Ascending aorta (tissue), 2 donors: Measurements from ENCODE around the gene POLD2. TPM values are rescaled to one million over a fixed set of nuclear protein-coding genes. Genes with fewer than 3 reads are reported as not detected.

Experiments used
- DNase-seq, 2 donors: peaks; one replicate each; pipeline ENCODE4 v3.0.0-alpha.2; 2019; ENCODE audit warnings: low spot score in 2 of 2
- H3K27ac ChIP-seq, 2 donors: fragments of 200-600 bp; sonication (generic); one replicate each; pipeline ENCODE4 v1.5.1; 2016 to 2017; ENCODE audit warnings: mild to moderate bottlenecking in 1 of 2
- H3K27me3 ChIP-seq: fragments of 200-600 bp; sonication (generic); one replicate; pipeline ENCODE4 v1.5.1; 2017
- H3K36me3 ChIP-seq, 2 donors: fragments of 200-600 bp; sonication (generic); one replicate each; pipeline ENCODE4 v1.5.1; 2016
- H3K4me1 ChIP-seq, 2 donors: fragments of 200-600 bp; sonication (generic); one replicate each; pipeline ENCODE4 v1.5.1; 2016 to 2017; ENCODE audit warnings: mild to moderate bottlenecking in 1 of 2
- H3K4me3 ChIP-seq, 2 donors: fragments of 200-600 bp; sonication (generic); one replicate each; pipeline ENCODE4 v1.5.1; 2016 to 2017; ENCODE audit warnings: mild to moderate bottlenecking in 1 of 2
- H3K9me3 ChIP-seq, 2 donors: fragments of 200-600 bp; sonication (generic); one replicate each; pipeline ENCODE4 v1.5.1; 2016
- CTCF ChIP-seq, 3 experiments: fragments of 200-600 bp in 2 of 3; fragments of 450-650 bp in 1 of 3; sonication (generic) in 2 of 3; IDR thresholded peaks; one replicate each; pipeline ENCODE4 v1.5.1; 2016 to 2019; ENCODE audit warnings: antibody characterized with exemption in 3 of 3, mild to moderate bottlenecking in 1 of 3, moderate library complexity in 1 of 3
- intact Hi-C: fragments of 100-400 bp; cut with DNase I; formaldehyde crosslinking; loops from one replicate; pipeline ENCODE4 v1.15.1; 2023
- total RNA-seq: library from RNA; depleted of rRNA; stranded (reverse); fragments of >200 nt; gene quantifications from one replicate; pipeline ENCODE4 v1.1.0, GENCODE V29; 2016

The POLD2 gene
- total RNA-seq, 1 donor from 2014 or later = 97.0 TPM

- peaks cover 36 to 52% of the 10 kb centered on the region in 2 donors for H3K4me1 ChIP-seq
- intact Hi-C loops = no loop called here
- H3K27ac ChIP-seq = peak overlapping the region; percentile 99 to 100
- no peak for TF ChIP-seq CTCF (IDR thresholded peaks at IDR 0.05)
- H3K27me3 ChIP-seq = no peaks in the 10 kb centered on the region
- H3K36me3 ChIP-seq = peaks cover 1 to 5% of the 10 kb centered on the region in 2 donors
- H3K9me3 ChIP-seq = no peaks in the 10 kb centered on the region
- DNase-seq = no peak
- H3K4me3 ChIP-seq = no peak overlapping the region
Observed at GRCh38 chr7:44101303-44101965, 21.9 kb downstream of the POLD2 start.

- Histone ChIP-seq H3K27ac (peak overlapping the region; percentile 99 to 100), H3K9me3 (no peaks in the 10 kb centered on the region), H3K4me1 (peaks cover 30 to 48% of the 10 kb centered on the region in 2 donors), H3K27me3 (no peaks in the 10 kb centered on the region), H3K36me3 (no peaks in the 10 kb centered on the region), H3K4me3 (no peak overlapping the region)
- intact Hi-C loops = no loop called here
- DNase-seq = peak; percentile 54 to 85
- TF ChIP-seq CTCF (IDR thresholded peaks at IDR 0.05) = no peak
Observed at GRCh38 chr7:44100458-44101302, 22.7 kb downstream of the POLD2 start.

- H3K9me3 ChIP-seq = no peaks in the 10 kb centered on the region
- H3K4me1 ChIP-seq = peaks cover 30 to 57% of the 10 kb centered on the region in 2 donors
- DNase-seq = no peak
- H3K27me3 ChIP-seq = no peaks in the 10 kb centered on the region
- peak overlapping the region; percentile 99 to 100 for H3K27ac ChIP-seq
- no peaks in the 10 kb centered on the region for H3K36me3 ChIP-seq
- intact Hi-C loops = no loop called here
- no peak for TF ChIP-seq CTCF (IDR thresholded peaks at IDR 0.05)
- H3K4me3 ChIP-seq = no peak overlapping the region
Observed at GRCh38 chr7:44099669-44100068, 23.7 kb downstream of the POLD2 start.

GRCh38 chr7:44098092-44099068, 25.0 kb downstream of the POLD2 start:
- intact Hi-C loops = no loop called here
- H3K27ac ChIP-seq = peak overlapping the region; percentile 62 to 100

More at GRCh38 chr7:44098092-44099068, 25.0 kb downstream of the POLD2 start:
- Histone ChIP-seq H3K27me3 (no peaks in the 10 kb centered on the region), H3K9me3 (no peaks in the 10 kb centered on the region), H3K4me1 (peaks cover 26 to 51% of the 10 kb centered on the region in 2 donors), H3K4me3 (no peak overlapping the region), H3K36me3 (no peaks in the 10 kb centered on the region)
- TF ChIP-seq CTCF (IDR thresholded peaks at IDR 0.05) = no peak
- DNase-seq = no peak
